ENCODE data around the gene STRN4.

- TF ChIP-seq CTCF (IDR thresholded peaks at IDR 0.05) (no peak), POLR2AphosphoS5 (IDR thresholded peaks at IDR 0.05; ENCODE audit: low read depth, low read length) (no peak), REST (IDR thresholded peaks at IDR 0.05; ENCODE audit: insufficient read depth in 1 of 2, low read depth in 2 of 2, low read length in 1 of 2) (no peak)
These were observed 56.9 kb downstream of the STRN4 start for GRCh38 chr19:46689358-46689757.

All from Panc1 (cell line).